NCI-H128 (cell line): Measurements from ENCODE around the gene UGGT2.
"Not testable (repeated sequence)": the region's sequence is repeated elsewhere in the genome, so short reads cannot be mapped to it uniquely, and the experiment has no call there.

Experiments
- DNase-seq: peaks from one replicate; lab custom pipeline; 2025; ENCODE audit not compliant: unreplicated experiment; lab: John Stamatoyannopoulos, UW

UGGT2 gene

GRCh38 chr13:95805921-95806320 lies 247.3 kb downstream of the UGGT2 start:
- no peak for DNase-seq

- no peak for DNase-seq
Measured at GRCh38 chr13:95801825-95802224, 251.4 kb downstream of the UGGT2 start.

GRCh38 chr13:95800436-95800835 lies 252.8 kb downstream of the UGGT2 start:
- DNase-seq = no peak

GRCh38 chr13:95797016-95797415 lies 256.2 kb downstream of the UGGT2 start:
- DNase-seq = no peak

GRCh38 chr13:95793781-95794180 lies 259.4 kb downstream of the UGGT2 start:
- no peak for DNase-seq

GRCh38 chr13:95793018-95793555 lies 260.1 kb downstream of the UGGT2 start:
- no peak for DNase-seq

GRCh38 chr13:95791084-95791722 lies 262.0 kb downstream of the UGGT2 start:
- no peak for DNase-seq

GRCh38 chr13:95789315-95789714 lies 263.9 kb downstream of the UGGT2 start:
- DNase-seq = not testable (repeated sequence)

GRCh38 chr13:95788100-95788463 lies 265.1 kb downstream of the UGGT2 start:
- no peak for DNase-seq

- no peak for DNase-seq
Measured at GRCh38 chr13:95787356-95788099, 265.7 kb downstream of the UGGT2 start.

GRCh38 chr13:95784900-95785290 lies 268.3 kb downstream of the UGGT2 start:
- no peak for DNase-seq

GRCh38 chr13:95784161-95784899 lies 268.9 kb downstream of the UGGT2 start:
- no peak for DNase-seq

- DNase-seq = no peak
Measured at GRCh38 chr13:95783747-95784146, 269.5 kb downstream of the UGGT2 start.

GRCh38 chr13:95781940-95782339 lies 271.3 kb downstream of the UGGT2 start:
- not testable (repeated sequence) for DNase-seq

- no peak for DNase-seq
Measured at GRCh38 chr13:95781016-95781415, 272.2 kb downstream of the UGGT2 start.

- DNase-seq = no peak
Measured at GRCh38 chr13:95779522-95779921, 273.7 kb downstream of the UGGT2 start.

- no peak for DNase-seq
Measured at GRCh38 chr13:95771905-95772304, 281.3 kb downstream of the UGGT2 start.

- DNase-seq = no peak
Measured at GRCh38 chr13:95763601-95764000, 289.6 kb downstream of the UGGT2 start.

GRCh38 chr13:95762626-95763025 lies 290.6 kb downstream of the UGGT2 start:
- not testable (repeated sequence) for DNase-seq

- no peak for DNase-seq
Measured at GRCh38 chr13:95756072-95756471, 297.1 kb downstream of the UGGT2 start.

- no peak for DNase-seq
Measured at GRCh38 chr13:95754069-95754468, 299.1 kb downstream of the UGGT2 start.

GRCh38 chr13:95752677-95753076 lies 300.5 kb downstream of the UGGT2 start:
- no peak for DNase-seq
